Stimulated activated naive CD4-positive, alpha-beta T cell (primary cell): Measurements from ENCODE around the gene CD2BP2.
"Not testable (repeated sequence)": the region's sequence is repeated elsewhere in the genome, so short reads cannot be mapped to it uniquely, and the experiment has no call there.

Experiments used
- DNase-seq, 6 experiments: peaks; one replicate each; lab custom pipeline; 2025; lab: John Stamatoyannopoulos, UW

CD2BP2 gene

GRCh38 chr16:30341971-30342370 is 13.1 kb downstream of the CD2BP2 start:
- DNase-seq: peak in 1 of 6 experiments; percentile 16

DNA sequence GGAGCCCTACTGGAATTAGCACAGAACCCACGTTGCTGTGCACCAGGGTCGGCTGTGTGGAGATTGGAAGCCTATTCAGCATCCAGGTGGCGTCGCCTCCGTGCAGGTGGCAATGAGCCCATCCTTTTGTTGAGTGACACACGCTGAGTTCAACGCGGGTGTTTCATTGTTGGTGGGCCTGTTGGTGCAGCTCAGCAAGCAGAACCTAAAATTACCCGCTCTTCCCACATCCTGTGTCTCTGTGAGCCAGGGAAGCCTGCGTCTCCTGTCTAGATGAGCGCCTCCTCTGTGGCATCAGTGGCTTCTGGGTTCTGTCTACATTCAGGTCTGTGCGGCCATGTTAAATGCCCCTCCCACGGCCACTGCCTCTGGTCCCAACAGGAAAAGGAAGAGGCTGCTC is 14.5 kb downstream of the CD2BP2 start:
- no peak for DNase-seq

DNA sequence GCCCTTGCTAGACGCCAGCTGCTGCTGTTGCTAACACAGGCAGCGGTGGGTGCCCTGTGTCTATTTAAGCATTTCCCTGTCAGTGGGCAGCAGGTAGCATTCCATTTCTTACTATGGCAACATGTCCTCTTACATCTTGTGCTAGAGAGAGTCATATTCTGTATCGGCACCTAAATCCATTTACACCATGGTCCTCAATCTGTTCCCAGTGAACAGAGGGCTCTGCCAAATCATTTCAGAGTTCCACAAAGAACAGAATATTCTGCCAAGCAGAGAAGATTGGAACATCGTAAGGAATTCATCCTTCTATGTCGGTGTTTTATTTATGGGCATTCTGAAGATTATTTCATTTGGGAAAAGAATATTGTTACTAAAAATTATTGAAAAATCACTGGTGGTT is 16.4 kb downstream of the CD2BP2 start:
- not testable (repeated sequence) for DNase-seq

DNA sequence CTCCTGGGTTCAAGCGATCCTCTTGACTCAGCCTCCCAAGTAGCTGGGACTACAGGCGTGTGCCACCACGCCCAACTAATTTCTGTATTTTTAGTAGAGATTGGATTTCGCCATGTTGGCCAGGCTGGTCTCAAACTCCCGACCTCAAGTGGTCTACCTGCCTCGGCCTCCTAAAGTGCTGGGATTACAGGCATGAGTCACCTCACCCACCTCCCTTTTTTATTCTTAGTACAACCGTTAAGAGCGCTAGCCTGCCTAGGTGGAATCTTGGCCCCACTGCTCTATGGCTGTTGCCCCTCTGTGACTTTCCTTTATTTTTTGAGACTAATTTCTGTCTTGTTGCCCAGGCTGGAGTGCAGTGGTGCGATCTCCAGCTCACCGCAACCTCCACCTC is 17.1 kb downstream of the CD2BP2 start:
- not testable (repeated sequence) for DNase-seq

DNA sequence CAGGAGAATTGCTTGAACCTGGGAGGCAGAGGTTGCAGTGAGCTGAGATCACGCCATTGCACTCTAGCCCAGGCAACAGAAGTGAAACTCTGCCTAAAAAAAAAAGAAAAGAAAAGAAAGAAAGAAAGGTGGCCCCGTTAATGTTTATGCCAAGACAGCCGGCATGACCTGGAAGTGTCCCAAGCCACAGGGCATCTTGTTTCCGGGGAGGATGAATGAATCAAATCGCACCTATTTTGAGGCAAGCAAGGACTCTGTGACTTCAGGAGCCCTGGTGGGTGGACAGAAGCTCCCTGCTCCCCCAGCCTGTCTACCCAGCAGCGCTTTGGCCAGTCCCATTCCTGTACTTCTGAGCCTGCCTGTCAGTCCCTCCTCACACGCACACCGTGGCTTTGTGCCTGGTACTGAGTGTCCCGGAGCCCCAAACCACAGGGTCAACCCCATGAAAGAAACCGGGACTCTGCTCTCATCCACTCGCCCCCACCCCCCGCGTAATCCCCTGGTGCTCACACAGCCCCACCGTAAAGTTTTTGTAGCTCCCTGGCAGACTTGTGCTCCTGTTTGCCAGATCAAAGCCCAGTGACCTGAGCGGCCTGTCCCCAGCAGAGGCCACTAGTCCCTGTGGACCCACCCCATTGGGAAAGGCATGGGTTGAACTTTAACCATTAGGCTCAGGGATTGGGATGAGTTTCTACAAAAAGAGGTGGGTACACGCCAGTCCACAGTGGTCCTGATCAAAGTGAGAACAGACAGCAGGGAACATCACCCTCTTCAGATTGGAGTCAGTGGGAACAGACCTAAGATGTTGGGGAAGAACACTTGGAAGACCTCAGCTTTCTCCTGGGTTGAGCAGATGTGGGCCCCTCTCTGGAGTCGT is 19.3 kb downstream of the CD2BP2 start:
- DNase-seq: peak in 3 of 6 experiments; percentile 36 to 84 (median 60)

- DNase-seq: peak; percentile 72 to 93 (median 86)
Observed at GRCh38 chr16:30335028-30335597, 20.0 kb downstream of the CD2BP2 start.

DNA sequence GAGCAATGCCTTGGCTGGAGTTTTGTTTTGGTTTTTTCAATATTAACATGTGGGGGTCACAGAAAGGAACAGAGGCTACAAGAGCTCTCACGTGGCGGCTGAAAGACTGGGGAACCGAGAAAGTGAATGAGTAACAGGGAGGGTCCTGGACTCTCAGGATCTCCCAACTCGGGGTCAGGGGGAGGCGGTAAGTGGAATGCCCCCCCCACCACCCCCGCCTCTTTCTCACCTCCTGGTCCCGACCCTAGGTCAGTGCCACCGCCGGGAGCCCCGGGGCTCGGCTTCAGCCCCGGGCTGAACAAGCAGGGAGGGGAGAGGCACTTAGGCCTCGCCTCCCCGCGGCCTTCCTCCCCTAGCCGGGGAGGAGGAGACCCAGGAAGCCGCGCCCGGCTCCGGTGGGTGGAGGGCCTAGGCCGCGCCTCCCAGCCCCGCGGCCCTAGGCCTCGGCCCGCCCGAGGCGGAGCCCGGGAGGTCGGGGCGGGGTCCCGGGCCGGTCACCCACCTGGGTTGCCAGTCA is 20.6 kb downstream of the CD2BP2 start:
- DNase-seq: peak; percentile 68 to 93 (median 85)

DNA sequence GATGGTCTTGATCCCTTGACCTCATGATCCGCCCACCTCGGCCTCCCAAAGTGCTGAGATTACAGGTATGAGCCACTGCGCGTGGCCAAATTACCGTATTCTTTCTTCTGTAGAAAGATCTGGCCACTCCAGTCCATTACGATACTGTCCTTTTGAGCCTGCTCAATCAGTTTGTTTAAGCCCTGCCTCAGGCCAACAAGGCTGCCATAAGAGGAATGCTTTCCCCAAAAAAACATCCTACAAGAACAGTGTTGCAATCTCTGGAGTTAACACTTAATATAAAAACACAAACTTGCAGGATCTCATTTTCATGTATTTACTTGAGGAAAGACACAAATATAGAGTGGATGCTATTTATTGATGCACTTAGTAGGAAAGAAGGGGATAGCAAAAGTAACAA is 30.9 kb downstream of the CD2BP2 start:
- DNase-seq: not testable (repeated sequence)

- DNase-seq: not testable (repeated sequence)
Observed at GRCh38 chr16:30318647-30319046, 36.5 kb downstream of the CD2BP2 start.

DNA sequence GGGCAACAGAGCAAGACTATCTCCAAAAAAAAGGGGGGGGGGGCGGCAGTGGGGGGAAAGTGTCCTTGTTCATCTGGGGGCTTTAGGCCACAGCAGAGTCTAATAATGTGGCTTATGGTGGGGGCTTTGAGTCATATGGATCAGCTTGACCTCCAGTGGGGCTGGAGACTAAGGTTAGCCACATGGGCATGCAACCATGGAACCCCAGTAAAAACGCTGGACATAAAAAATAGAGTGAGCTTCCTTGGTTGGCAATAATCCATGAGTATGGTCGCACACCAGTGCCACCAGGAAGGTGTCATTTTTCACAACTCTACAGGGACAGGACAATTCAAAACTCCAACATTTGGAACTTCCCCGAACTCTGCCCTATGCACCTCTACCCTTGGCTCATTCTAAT is 44.2 kb downstream of the CD2BP2 start:
- DNase-seq: not testable (repeated sequence)

- not testable (repeated sequence) for DNase-seq
Observed at GRCh38 chr16:30309255-30309654, 45.9 kb downstream of the CD2BP2 start.
